ENCODE data around the gene HOXB8. TPM values are rescaled to one million over a fixed set of nuclear protein-coding genes. Genes with fewer than 3 reads are reported as not detected.

Gene HOXB8
- total and polyA plus RNA-seq, 5 donors from 2014 or later, result not detected

- Histone ChIP-seq H3K9me3 (ENCODE audit: control insufficient read depth in 2 of 2, low read length in 2 of 2) (no peaks in the 10 kb centered on the region), H3K4me3 (ENCODE audit: low read depth, low read length) (peak overlapping the region; percentile 64), H3K27ac (ENCODE audit: insufficient read depth, low read length, poor library complexity, severe bottlenecking) (no peak overlapping the region), H3K36me3 (ENCODE audit: control insufficient read depth, insufficient read depth, low read length) (no peaks in the 10 kb centered on the region), H3K27me3 (ENCODE audit: control insufficient read depth, insufficient read depth, low read length) (peaks cover 12% of the 10 kb centered on the region), H3K4me1 (ENCODE audit: control insufficient read depth, insufficient read depth, low read length, poor library complexity, severe bottlenecking) (peaks cover 53% of the 10 kb centered on the region)
- peak in 1 of 2 donors; percentile 32 for ATAC-seq (ENCODE audit: low read depth in 2 of 2)
- Mint-ChIP-seq H3K4me1 (peaks cover 12 to 52% (median 40%) of the 10 kb centered on the region in 4 donors), H3K27me3 (peaks cover 51% of the 10 kb centered on the region), H3K36me3 (no peaks in the 10 kb centered on the region), H3K9me3 (peaks cover 0 to 2% (median 0%) of the 10 kb centered on the region in 7 donors), H3K27ac (no peak overlapping the region), H3K4me3 (peak overlapping the region; percentile 81 to 95 (median 86))
- peak in 1 of 3 donors; percentile 38 for DNase-seq
Measured at GRCh38 chr17:48577330-48577945, 37.7 kb downstream of the HOXB8 start.

GRCh38 chr17:48576479-48577309, 38.4 kb downstream of the HOXB8 start:
- Histone ChIP-seq H3K4me3 (ENCODE audit: low read depth, low read length) (peak overlapping the region; percentile 64), H3K4me1 (ENCODE audit: control insufficient read depth, insufficient read depth, low read length, poor library complexity, severe bottlenecking) (peaks cover 45% of the 10 kb centered on the region), H3K36me3 (ENCODE audit: control insufficient read depth, insufficient read depth, low read length) (no peaks in the 10 kb centered on the region), H3K27ac (ENCODE audit: insufficient read depth, low read length, poor library complexity, severe bottlenecking) (no peak overlapping the region), H3K27me3 (ENCODE audit: control insufficient read depth, insufficient read depth, low read length) (peaks cover 12% of the 10 kb centered on the region), H3K9me3 (ENCODE audit: control insufficient read depth in 2 of 2, low read length in 2 of 2) (no peaks in the 10 kb centered on the region)
- Mint-ChIP-seq H3K4me1 (peaks cover 9 to 48% (median 37%) of the 10 kb centered on the region in 4 donors), H3K36me3 (no peaks in the 10 kb centered on the region), H3K27me3 (peaks cover 49% of the 10 kb centered on the region), H3K27ac (peak overlapping the region in 1 of 3 donors; percentile 14), H3K9me3 (peaks cover 0 to 2% (median 0%) of the 10 kb centered on the region in 7 donors), H3K4me3 (peak overlapping the region; percentile 81 to 95 (median 86))
- no peak for DNase-seq
- no peak for ATAC-seq (ENCODE audit: low read depth in 2 of 2)

- no peak overlapping the region for H3K4me3 ChIP-seq (ENCODE audit: low read depth, low read length)
- no peaks in the 10 kb centered on the region for H3K36me3 ChIP-seq (ENCODE audit: control insufficient read depth, insufficient read depth, low read length)
- no peak overlapping the region for H3K27ac Mint-ChIP-seq
- peaks cover 9 to 41% (median 30%) of the 10 kb centered on the region in 4 donors for H3K4me1 Mint-ChIP-seq
- peak overlapping the region; percentile 44 to 69 (median 61) for H3K4me3 Mint-ChIP-seq
- H3K27ac ChIP-seq (ENCODE audit: insufficient read depth, low read length, poor library complexity, severe bottlenecking), result no peak overlapping the region
- peaks cover 11% of the 10 kb centered on the region for H3K27me3 ChIP-seq (ENCODE audit: control insufficient read depth, insufficient read depth, low read length)
- peak in 1 of 3 donors; percentile 29 for DNase-seq
- peaks cover 37% of the 10 kb centered on the region for H3K4me1 ChIP-seq (ENCODE audit: control insufficient read depth, insufficient read depth, low read length, poor library complexity, severe bottlenecking)
- H3K9me3 ChIP-seq (ENCODE audit: control insufficient read depth in 2 of 2, low read length in 2 of 2), result no peaks in the 10 kb centered on the region
- H3K9me3 Mint-ChIP-seq, result no peaks in the 10 kb centered on the region
- peaks cover 44% of the 10 kb centered on the region for H3K27me3 Mint-ChIP-seq
- H3K36me3 Mint-ChIP-seq, result no peaks in the 10 kb centered on the region
- ATAC-seq (ENCODE audit: low read depth in 2 of 2), result no peak
Measured at GRCh38 chr17:48575673-48576478, 39.2 kb downstream of the HOXB8 start.

- H3K27ac Mint-ChIP-seq, result peak overlapping the region in 1 of 3 donors; percentile 13
- H3K36me3 ChIP-seq (ENCODE audit: control insufficient read depth, insufficient read depth, low read length), result no peaks in the 10 kb centered on the region
- H3K4me3 ChIP-seq (ENCODE audit: low read depth, low read length), result no peak overlapping the region
- H3K9me3 Mint-ChIP-seq, result no peaks in the 10 kb centered on the region
- peaks cover 33% of the 10 kb centered on the region for H3K4me1 ChIP-seq (ENCODE audit: control insufficient read depth, insufficient read depth, low read length, poor library complexity, severe bottlenecking)
- H3K27me3 Mint-ChIP-seq, result peaks cover 36% of the 10 kb centered on the region
- H3K27ac ChIP-seq (ENCODE audit: insufficient read depth, low read length, poor library complexity, severe bottlenecking), result no peak overlapping the region
- ATAC-seq (ENCODE audit: low read depth in 2 of 2), result no peak
- peaks cover 11% of the 10 kb centered on the region for H3K27me3 ChIP-seq (ENCODE audit: control insufficient read depth, insufficient read depth, low read length)
- peaks cover 9 to 34% (median 24%) of the 10 kb centered on the region in 4 donors for H3K4me1 Mint-ChIP-seq
- H3K4me3 Mint-ChIP-seq, result peak overlapping the region in 2 of 4 donors; percentile 66 to 92
- DNase-seq, result no peak
- no peaks in the 10 kb centered on the region for H3K9me3 ChIP-seq (ENCODE audit: control insufficient read depth in 2 of 2, low read length in 2 of 2)
- no peaks in the 10 kb centered on the region for H3K36me3 Mint-ChIP-seq
Measured at GRCh38 chr17:48575066-48575582, 40.0 kb downstream of the HOXB8 start.

- Histone ChIP-seq H3K4me3 (ENCODE audit: low read depth, low read length) (no peak overlapping the region), H3K27me3 (ENCODE audit: control insufficient read depth, insufficient read depth, low read length) (peaks cover 7% of the 10 kb centered on the region), H3K36me3 (ENCODE audit: control insufficient read depth, insufficient read depth, low read length) (no peaks in the 10 kb centered on the region), H3K9me3 (ENCODE audit: control insufficient read depth in 2 of 2, low read length in 2 of 2) (no peaks in the 10 kb centered on the region), H3K27ac (ENCODE audit: insufficient read depth, low read length, poor library complexity, severe bottlenecking) (no peak overlapping the region), H3K4me1 (ENCODE audit: control insufficient read depth, insufficient read depth, low read length, poor library complexity, severe bottlenecking) (peaks cover 30% of the 10 kb centered on the region)
- ATAC-seq (ENCODE audit: low read depth in 2 of 2), result no peak
- peak overlapping the region in 1 of 3 donors; percentile 13 for H3K27ac Mint-ChIP-seq
- H3K36me3 Mint-ChIP-seq, result peaks cover 3% of the 10 kb centered on the region
- H3K9me3 Mint-ChIP-seq, result no peaks in the 10 kb centered on the region
- peak overlapping the region in 1 of 4 donors; percentile 66 for H3K4me3 Mint-ChIP-seq
- peaks cover 34% of the 10 kb centered on the region for H3K27me3 Mint-ChIP-seq
- peaks cover 6 to 30% (median 20%) of the 10 kb centered on the region in 4 donors for H3K4me1 Mint-ChIP-seq
- DNase-seq, result no peak
Measured at GRCh38 chr17:48574505-48575065, 40.5 kb downstream of the HOXB8 start.

- H3K9me3 Mint-ChIP-seq, result no peaks in the 10 kb centered on the region
- H3K36me3 Mint-ChIP-seq, result peaks cover 8% of the 10 kb centered on the region
- H3K4me1 Mint-ChIP-seq, result peaks cover 0 to 17% (median 12%) of the 10 kb centered on the region in 4 donors
- Histone ChIP-seq H3K27me3 (ENCODE audit: control insufficient read depth, insufficient read depth, low read length) (peaks cover 2% of the 10 kb centered on the region), H3K4me3 (ENCODE audit: low read depth, low read length) (no peak overlapping the region), H3K4me1 (ENCODE audit: control insufficient read depth, insufficient read depth, low read length, poor library complexity, severe bottlenecking) (peaks cover 11% of the 10 kb centered on the region), H3K27ac (ENCODE audit: insufficient read depth, low read length, poor library complexity, severe bottlenecking) (no peak overlapping the region), H3K36me3 (ENCODE audit: control insufficient read depth, insufficient read depth, low read length) (no peaks in the 10 kb centered on the region), H3K9me3 (ENCODE audit: control insufficient read depth in 2 of 2, low read length in 2 of 2) (no peaks in the 10 kb centered on the region)
- ATAC-seq (ENCODE audit: low read depth in 2 of 2) (no peak), DNase-seq (no peak)
- peaks cover 19% of the 10 kb centered on the region for H3K27me3 Mint-ChIP-seq
- no peak overlapping the region for H3K27ac Mint-ChIP-seq
- no peak overlapping the region for H3K4me3 Mint-ChIP-seq
Measured at GRCh38 chr17:48571826-48572417, 43.2 kb downstream of the HOXB8 start.

Measured in CD4-positive, CD25-positive, alpha-beta regulatory T cell (primary cell).